HepG2 (cell line): ENCODE results near the gene LUZP1. TPM values are rescaled to one million over a fixed set of nuclear protein-coding genes. Genes with fewer than 3 reads are reported as not detected.

ENCODE experiments used
- MAZ ChIP-seq, 2 experiments: sonication (generic) in 1 of 2; formaldehyde crosslinking in 1 of 2; IDR thresholded peaks; 2 replicates each; pipeline versions ENCODE4 v1.5.0 to v1.6.1; 2012 to 2020; ENCODE audit warnings: low read depth in 2 of 2, mild to moderate bottlenecking in 2 of 2, borderline replicate concordance in 1 of 2, improper control_type of control experiment in 1 of 2, low read length in 1 of 2, missing genetic modification reagents in 1 of 2, moderate library complexity in 1 of 2
- SAP130 ChIP-seq: IDR thresholded peaks from 2 replicates; pipeline ENCODE4 v1.6.1; 2016; ENCODE audit warnings: low read depth
- ZFP62 ChIP-seq: sonication (generic); formaldehyde crosslinking; IDR thresholded peaks from 2 replicates; pipeline ENCODE4 v1.4.0; 2020; ENCODE audit warnings: missing genetic modification reagents
- ZNF281 ChIP-seq: sonication (generic); formaldehyde crosslinking; IDR thresholded peaks from 2 replicates; pipeline ENCODE4 v1.4.0; 2020; ENCODE audit warnings: missing genetic modification reagents, borderline replicate concordance
- ZNF563 ChIP-seq: sonication (generic); formaldehyde crosslinking; IDR thresholded peaks from 2 replicates; pipeline ENCODE4 v1.8.0; 2022; ENCODE audit warnings: mild to moderate bottlenecking, moderate library complexity, missing genetic modification reagents
- ZNF709 ChIP-seq: sonication (generic); formaldehyde crosslinking; IDR thresholded peaks from 2 replicates; pipeline ENCODE4 v1.5.0; 2020; ENCODE audit warnings: mild to moderate bottlenecking, missing genetic modification reagents
- polyA plus RNA-seq, 8 experiments: library from polyadenylated mRNA; depleted of rRNA in 3 of 8; stranded (reverse) in 7 of 8; unstranded in 1 of 8; fragments of >200 nt; fragmentation: Illumina TruSeq in 4 of 8; extraction: Trizol in 4 of 8; gene quantifications; 2 replicates each; pipeline versions ENCODE4 v1.2.1 to v1.2.3, GENCODE V29; 2011 to 2016; ENCODE audit warnings: low read depth in 4 of 8, missing spikeins in 1 of 8, mixed read lengths in 1 of 8; ENCODE audit not compliant: insufficient read depth in 1 of 8
- total RNA-seq, 5 experiments: library from RNA; depleted of rRNA; stranded (reverse); fragments of >200 nt; fragmentation: Illumina TruSeq; extraction: Trizol; gene quantifications; 2 replicates each; pipeline ENCODE4 v1.2.3, GENCODE V29; 2016; ENCODE audit warnings: low read depth in 1 of 5
- TF ChIP-seq, protein P1 (sequence below): sonication (generic); formaldehyde crosslinking; IDR thresholded peaks from 2 replicates; pipeline ENCODE4 v1.5.0; 2020; ENCODE audit warnings: missing genetic modification reagents
- TF ChIP-seq, protein P2 (sequence below): sonication (generic); formaldehyde crosslinking; IDR thresholded peaks from 2 replicates; pipeline ENCODE4 v1.4.0; 2020; ENCODE audit warnings: mild to moderate bottlenecking, missing genetic modification reagents

Gene LUZP1
- total and polyA plus RNA-seq, 2 of the 13 experiments (the other 11 are each of a cell fraction or from before 2014, with no cell fraction given), result 6.9 to 12.7 TPM

DNA sequence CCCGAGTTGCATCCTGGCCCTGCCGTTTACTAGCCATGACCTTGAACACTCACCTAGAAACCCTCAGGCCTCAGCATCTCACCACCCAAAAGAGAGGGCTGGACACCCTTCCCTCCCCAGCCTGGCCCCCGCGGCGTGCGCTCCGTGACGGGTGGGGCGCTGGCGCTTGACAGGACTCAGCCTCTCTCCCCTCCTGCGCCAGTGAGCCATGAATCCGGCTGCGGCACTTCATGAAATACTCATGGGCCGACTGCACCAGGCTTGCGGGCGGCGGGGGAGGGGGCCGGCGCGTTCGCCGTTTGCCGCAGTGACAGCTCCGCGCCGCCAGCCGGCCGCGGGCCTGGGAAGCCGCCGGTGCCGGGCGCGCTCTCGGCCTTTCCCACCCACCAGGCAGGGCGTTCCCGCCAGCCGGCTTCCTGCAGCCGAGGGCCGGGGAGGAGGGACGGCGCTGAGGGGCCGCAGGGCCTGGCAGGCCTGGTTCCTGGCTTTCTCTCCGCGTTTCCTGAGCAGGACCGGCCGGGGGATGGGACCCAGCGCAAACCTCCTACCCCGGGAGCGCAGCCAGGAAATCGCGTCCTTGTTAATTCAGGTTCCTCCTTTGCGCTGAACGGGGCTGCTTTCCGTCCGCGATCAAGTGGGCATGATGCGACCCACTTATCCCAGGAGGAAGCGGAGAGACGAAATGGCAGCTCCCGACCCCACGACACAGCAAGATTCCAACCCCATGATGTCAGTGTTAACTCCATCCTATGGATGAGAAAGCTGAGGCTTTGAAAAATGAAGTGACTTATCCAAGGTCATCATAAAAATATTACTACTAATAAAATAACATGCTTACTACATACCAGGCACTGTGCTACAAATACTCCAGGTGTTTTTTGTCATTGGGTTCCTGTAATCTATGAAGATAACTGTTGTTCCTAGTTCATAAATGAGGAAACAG is 9.1 kb upstream of the LUZP1 start (continued):
- TF ChIP-seq ZNF281, result peak; percentile 43; the same call in 1 of the 2 replicates
- 0 out of 2 replicates have a peak, but pooled peaks have one; percentile 76 for TF ChIP-seq ZNF709
- TF ChIP-seq, protein P1, sequence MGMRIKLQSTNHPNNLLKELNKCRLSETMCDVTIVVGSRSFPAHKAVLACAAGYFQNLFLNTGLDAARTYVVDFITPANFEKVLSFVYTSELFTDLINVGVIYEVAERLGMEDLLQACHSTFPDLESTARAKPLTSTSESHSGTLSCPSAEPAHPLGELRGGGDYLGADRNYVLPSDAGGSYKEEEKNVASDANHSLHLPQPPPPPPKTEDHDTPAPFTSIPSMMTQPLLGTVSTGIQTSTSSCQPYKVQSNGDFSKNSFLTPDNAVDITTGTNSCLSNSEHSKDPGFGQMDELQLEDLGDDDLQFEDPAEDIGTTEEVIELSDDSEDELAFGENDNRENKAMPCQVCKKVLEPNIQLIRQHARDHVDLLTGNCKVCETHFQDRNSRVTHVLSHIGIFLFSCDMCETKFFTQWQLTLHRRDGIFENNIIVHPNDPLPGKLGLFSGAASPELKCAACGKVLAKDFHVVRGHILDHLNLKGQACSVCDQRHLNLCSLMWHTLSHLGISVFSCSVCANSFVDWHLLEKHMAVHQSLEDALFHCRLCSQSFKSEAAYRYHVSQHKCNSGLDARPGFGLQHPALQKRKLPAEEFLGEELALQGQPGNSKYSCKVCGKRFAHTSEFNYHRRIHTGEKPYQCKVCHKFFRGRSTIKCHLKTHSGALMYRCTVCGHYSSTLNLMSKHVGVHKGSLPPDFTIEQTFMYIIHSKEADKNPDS (CRISPR knock-in tag), result no peak
- peak; percentile 77 for TF ChIP-seq SAP130
- TF ChIP-seq MAZ (IDR thresholded peaks at IDR 0.05; ENCODE audit: borderline replicate concordance, low read depth, low read length), result no peak
- peak; percentile 72; the same call in 1 of the 2 replicates for TF ChIP-seq MAZ (CRISPR knock-in tag; IDR thresholded peaks at IDR 0.05; ENCODE audit: low read depth)
- TF ChIP-seq ZFP62 (CRISPR knock-in tag), result no peak
- TF ChIP-seq ZNF563, result peak; percentile 73
- TF ChIP-seq, protein P2, sequence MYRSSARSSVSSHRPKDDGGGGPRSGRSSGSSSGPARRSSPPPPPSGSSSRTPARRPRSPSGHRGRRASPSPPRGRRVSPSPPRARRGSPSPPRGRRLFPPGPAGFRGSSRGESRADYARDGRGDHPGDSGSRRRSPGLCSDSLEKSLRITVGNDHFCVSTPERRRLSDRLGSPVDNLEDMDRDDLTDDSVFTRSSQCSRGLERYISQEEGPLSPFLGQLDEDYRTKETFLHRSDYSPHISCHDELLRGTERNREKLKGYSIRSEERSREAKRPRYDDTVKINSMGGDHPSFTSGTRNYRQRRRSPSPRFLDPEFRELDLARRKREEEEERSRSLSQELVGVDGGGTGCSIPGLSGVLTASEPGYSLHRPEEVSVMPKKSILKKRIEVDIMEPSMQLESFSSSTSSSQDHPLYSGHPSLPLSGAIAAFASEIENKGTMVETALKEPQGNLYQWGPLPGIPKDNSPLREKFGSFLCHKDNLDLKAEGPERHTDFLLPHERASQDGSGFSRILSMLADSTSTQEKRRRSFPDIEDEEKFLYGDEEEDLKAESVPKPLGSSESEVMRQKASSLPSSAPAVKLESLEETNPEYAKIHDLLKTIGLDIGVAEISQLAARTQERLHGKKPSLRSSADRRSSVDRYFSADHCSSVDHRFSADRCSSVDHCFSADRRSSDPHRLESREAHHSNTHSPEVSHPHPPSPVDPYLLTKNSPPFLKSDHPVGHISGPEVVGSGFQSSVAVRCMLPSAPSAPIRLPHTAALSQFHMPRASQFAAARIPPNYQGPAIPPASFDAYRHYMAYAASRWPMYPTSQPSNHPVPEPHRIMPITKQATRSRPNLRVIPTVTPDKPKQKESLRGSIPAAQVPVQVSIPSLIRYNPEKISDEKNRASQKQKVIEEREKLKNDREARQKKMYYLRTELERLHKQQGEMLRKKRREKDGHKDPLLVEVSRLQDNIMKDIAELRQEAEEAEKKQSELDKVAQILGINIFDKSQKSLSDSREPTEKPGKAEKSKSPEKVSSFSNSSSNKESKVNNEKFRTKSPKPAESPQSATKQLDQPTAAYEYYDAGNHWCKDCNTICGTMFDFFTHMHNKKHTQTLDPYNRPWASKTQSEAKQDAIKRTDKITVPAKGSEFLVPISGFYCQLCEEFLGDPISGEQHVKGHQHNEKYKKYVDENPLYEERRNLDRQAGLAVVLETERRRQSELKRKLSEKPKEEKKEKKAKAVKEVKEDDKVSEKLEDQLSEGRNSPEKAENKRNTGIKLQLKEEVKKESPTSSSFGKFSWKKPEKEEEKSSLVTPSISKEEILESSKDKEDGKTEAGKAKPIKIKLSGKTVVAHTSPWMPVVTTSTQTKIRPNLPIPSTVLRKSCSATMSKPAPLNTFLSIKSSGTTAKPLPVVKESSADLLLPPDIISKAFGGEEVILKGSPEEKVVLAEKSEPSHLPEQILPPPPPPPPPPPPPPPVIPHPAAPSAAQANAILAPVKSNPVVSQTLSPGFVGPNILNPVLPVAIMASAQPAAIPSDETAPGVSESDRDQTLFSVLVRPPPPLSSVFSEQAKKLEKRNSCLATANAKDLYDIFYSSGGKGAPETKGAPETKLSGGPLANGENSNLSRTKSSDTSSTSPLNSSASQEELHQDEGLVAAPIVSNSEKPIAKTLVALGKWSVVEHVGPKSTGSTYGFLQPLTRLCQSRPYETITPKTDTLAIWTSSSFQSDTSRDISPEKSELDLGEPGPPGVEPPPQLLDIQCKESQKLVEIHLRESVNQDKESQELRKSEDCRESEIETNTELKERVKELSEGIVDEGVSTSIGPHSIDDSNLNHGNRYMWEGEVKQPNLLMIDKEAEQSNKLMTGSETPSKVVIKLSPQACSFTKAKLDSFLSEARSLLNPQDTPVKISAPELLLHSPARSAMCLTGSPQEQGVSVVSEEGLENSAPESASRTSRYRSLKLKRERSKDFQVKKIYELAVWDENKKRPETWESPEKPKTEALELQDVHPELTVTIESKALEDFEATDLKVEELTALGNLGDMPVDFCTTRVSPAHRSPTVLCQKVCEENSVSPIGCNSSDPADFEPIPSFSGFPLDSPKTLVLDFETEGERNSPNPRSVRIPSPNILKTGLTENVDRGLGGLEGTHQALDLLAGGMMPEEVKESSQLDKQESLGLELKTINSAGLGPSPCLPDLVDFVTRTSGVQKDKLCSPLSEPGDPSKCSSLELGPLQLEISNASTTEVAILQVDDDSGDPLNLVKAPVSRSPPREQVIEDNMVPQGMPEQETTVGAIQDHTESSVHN (CRISPR knock-in tag), result no peak
